BE2C (cell line): ENCODE data around the gene ADAMTS2.

Experiments used
- DNase-seq: peaks from one replicate; pipeline ENCODE4 v3.0.0-alpha.2; 2020
- H3K27me3 ChIP-seq: fragments of 250-450 bp; sonication (Bioruptor Pico); 2 replicates; pipeline ENCODE4 v1.5.1; 2020; ENCODE audit warnings: mild to moderate bottlenecking
- H3K36me3 ChIP-seq: fragments of 250-450 bp; sonication (Bioruptor Pico); 2 replicates; pipeline ENCODE4 v1.5.1; 2020; ENCODE audit warnings: mild to moderate bottlenecking
- H3K4me1 ChIP-seq: fragments of 250-450 bp; sonication (Bioruptor Pico); 2 replicates; pipeline ENCODE4 v1.5.1; 2020
- H3K4me3 ChIP-seq: 2 replicates; pipeline ENCODE4 v1.5.1; 2011; ENCODE audit warnings: low read depth, low read length
- H3K9me3 ChIP-seq: fragments of 250-450 bp; sonication (Bioruptor Pico); 2 replicates; pipeline ENCODE4 v1.5.1; 2020
- TF ChIP-seq, protein P1 (sequence below): IDR thresholded peaks from 2 replicates; pipeline ENCODE4 v1.5.1; 2012; ENCODE audit warnings: mild to moderate bottlenecking, low read depth, low read length

The ADAMTS2 gene

DNA sequence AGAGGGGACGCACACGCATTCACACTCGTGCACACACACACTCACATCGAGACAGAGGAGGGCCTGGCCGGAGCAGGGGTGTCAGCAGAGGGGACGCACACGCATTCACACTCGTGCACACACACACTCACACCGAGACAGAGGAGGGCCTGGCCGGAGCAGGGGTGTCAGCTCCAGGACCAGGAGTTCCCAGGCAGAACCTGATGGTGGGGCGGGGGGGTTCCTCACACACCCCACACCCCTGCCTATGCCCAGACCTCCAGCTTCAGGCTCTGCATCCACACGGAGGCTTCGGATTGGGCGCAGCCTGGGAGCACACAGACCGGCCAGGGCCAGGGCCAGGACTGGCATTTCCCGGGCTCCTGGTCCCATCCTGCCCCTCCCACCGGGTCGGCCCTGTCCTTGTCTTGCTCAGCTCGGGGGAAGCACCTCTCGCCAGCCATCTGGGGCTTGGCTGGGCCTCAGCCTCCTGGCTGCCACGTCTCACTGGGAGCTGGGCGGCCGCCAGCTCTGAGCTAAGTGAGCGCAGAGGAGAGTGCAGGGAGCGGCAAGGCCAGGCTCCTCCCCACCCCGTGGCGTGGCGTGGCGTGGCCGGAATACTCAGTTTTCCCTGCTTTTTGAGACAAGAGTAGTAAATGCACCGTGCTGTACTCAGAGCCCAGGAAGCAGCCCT lies 31.3 kb downstream of the ADAMTS2 start:
- Histone ChIP-seq H3K4me3 (no peak overlapping the region), H3K9me3 (no peaks in the 10 kb centered on the region), H3K36me3 (no peaks in the 10 kb centered on the region), H3K4me1 (no peaks in the 10 kb centered on the region), H3K27me3 (no peaks in the 10 kb centered on the region)
- peak; percentile 41 for DNase-seq
- TF ChIP-seq, protein P1, sequence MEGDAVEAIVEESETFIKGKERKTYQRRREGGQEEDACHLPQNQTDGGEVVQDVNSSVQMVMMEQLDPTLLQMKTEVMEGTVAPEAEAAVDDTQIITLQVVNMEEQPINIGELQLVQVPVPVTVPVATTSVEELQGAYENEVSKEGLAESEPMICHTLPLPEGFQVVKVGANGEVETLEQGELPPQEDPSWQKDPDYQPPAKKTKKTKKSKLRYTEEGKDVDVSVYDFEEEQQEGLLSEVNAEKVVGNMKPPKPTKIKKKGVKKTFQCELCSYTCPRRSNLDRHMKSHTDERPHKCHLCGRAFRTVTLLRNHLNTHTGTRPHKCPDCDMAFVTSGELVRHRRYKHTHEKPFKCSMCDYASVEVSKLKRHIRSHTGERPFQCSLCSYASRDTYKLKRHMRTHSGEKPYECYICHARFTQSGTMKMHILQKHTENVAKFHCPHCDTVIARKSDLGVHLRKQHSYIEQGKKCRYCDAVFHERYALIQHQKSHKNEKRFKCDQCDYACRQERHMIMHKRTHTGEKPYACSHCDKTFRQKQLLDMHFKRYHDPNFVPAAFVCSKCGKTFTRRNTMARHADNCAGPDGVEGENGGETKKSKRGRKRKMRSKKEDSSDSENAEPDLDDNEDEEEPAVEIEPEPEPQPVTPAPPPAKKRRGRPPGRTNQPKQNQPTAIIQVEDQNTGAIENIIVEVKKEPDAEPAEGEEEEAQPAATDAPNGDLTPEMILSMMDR = no peak

- TF ChIP-seq, protein P1 = no peak
- Histone ChIP-seq H3K4me3 (no peak overlapping the region), H3K36me3 (no peaks in the 10 kb centered on the region), H3K9me3 (no peaks in the 10 kb centered on the region), H3K27me3 (no peaks in the 10 kb centered on the region), H3K4me1 (no peaks in the 10 kb centered on the region)
- DNase-seq = no peak
Measured at GRCh38 chr5:179312557-179313235, 32.6 kb downstream of the ADAMTS2 start.

DNA sequence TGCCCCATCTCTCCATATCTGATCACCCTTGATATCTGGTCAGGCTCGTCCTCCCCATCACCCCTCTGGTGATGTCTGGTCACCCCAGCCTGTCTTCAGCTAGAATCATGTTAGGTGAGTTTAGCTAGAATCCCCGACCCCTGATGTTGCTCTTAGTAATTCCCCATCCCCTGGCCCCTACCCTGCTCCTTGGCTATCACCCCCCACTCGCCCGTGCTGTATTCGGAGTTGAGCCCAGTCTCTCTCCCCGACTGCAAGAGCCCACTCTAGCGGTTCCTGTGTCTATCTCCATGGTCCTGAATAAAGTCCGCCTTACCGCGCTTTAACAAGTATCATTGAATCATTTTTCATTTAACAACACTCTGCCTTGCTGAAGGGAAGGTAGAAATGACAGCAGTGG lies 33.7 kb downstream of the ADAMTS2 start:
- Histone ChIP-seq H3K4me3 (no peak overlapping the region), H3K27me3 (no peaks in the 10 kb centered on the region), H3K4me1 (no peaks in the 10 kb centered on the region), H3K36me3 (no peaks in the 10 kb centered on the region), H3K9me3 (no peaks in the 10 kb centered on the region)
- no peak for DNase-seq
- TF ChIP-seq, protein P1 = no peak

GRCh38 chr5:179311091-179311470 lies 34.2 kb downstream of the ADAMTS2 start:
- Histone ChIP-seq H3K4me3 (no peak overlapping the region), H3K27me3 (no peaks in the 10 kb centered on the region), H3K9me3 (no peaks in the 10 kb centered on the region), H3K4me1 (no peaks in the 10 kb centered on the region), H3K36me3 (no peaks in the 10 kb centered on the region)
- peak; percentile 3 for DNase-seq
- TF ChIP-seq, protein P1 = no peak

DNA sequence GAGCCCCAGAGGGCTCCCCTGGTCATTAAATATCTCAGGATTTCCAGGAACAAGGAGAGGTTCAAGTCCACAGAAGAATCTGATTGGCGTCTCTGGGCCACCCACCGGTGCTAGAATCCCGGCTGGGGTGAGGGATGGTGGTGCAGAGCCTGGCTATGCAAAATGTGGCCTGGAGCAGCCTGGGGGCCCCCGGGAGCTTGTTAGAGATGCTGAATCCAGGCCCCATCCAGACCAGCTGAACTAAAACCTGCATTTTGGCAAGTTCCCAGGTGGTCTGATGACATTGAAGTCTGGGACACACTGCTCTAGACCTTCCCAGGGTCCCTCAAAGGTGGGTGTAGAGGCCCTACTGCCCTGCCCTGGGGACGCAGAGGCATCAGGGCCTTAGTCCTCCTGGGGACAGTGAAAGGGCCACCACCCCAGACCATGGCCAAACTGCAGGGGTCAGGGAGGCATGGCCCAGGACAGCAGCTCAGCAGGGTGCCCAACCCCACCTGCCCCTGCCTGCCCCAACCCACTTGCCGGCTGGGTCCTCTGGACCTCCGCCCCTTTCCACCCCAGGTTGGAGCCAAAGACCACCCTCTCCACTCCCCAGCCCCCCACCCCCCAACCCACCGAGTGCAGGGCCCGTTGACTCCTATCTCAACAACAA lies 34.7 kb downstream of the ADAMTS2 start:
- peak; percentile 6 for DNase-seq
- TF ChIP-seq, protein P1 = no peak
- Histone ChIP-seq H3K27me3 (no peaks in the 10 kb centered on the region), H3K36me3 (no peaks in the 10 kb centered on the region), H3K9me3 (no peaks in the 10 kb centered on the region), H3K4me1 (no peaks in the 10 kb centered on the region), H3K4me3 (no peak overlapping the region)
